GM19372 (cell line): ENCODE results near the gene PABPC5.

ENCODE experiments used
- ATAC-seq: cut with Tn5 transposase; IDR thresholded peaks from one replicate; pipeline ENCODE4 v1.9.1; 2021; ENCODE audit warnings: mild to moderate bottlenecking, low read depth, moderate library complexity; ENCODE audit not compliant: unreplicated experiment

Gene PABPC5

GRCh38 chrX:91434351-91435168 is at the start of gene PABPC5:
Gene PABPC5, plus strand, starts transcription at chrX:91434839. Its CDS starts 739 bp downstream, at chrX:91435578.
- no peak for ATAC-seq

GRCh38 chrX:91389026-91389425 is 45.6 kb upstream of the PABPC5 start:
- ATAC-seq, result no peak

GRCh38 chrX:91414713-91415112 is 19.9 kb upstream of the PABPC5 start:
- no peak for ATAC-seq

DNA sequence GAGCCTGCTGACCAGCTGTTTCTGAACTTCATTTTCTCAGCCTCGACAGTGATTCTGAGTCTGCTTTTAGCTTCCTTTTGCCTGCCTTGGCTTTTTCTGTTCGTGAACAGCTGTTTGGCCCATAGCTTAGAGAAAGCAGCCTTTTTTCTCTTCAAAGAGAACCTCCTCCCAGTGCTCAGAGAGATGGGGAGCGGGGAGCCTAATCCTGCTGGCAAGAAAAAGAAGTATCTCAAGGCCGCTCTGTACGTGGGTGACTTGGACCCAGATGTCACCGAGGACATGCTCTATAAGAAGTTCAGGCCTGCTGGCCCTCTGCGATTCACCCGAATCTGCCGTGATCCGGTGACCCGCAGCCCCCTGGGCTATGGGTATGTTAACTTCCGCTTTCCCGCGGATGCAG is 756 bp downstream of the PABPC5 start:
- ATAC-seq, result no peak
